HEK293 (cell line): ENCODE data around the gene MGAT1.
A peak's percentile ranks its signal among the peaks of the same experiment; 100 is the strongest.

Experiments
- CTCF ChIA-PET: fragments of 350-600 bp; formaldehyde crosslinking; extraction: SDS; loops from one replicate; lab custom pipeline; 2021; ENCODE audit warnings: antibody characterized with exemption; lab: Yijun Ruan, JAX
- POLR2A ChIA-PET: fragments of 300-600 bp; formaldehyde crosslinking; extraction: SDS; loops from one replicate; lab custom pipeline; 2020; ENCODE audit warnings: antibody characterized with exemption, inconsistent platforms; lab: Yijun Ruan, JAX
- H3K27ac ChIP-seq: fragments of 200-500 bp; sonication (Bioruptor generic); 2 replicates; pipeline ENCODE4 v1.5.1; 2014; ENCODE audit warnings: low read depth, low read length, control low read depth, inconsistent platforms; ENCODE audit errors: extremely low read depth
- H3K36me3 ChIP-seq, 2 experiments: fragments of 200-500 bp in 1 of 2; sonication (Bioruptor generic) in 1 of 2; 1 replicate in 1 of 2; 2 replicates in 1 of 2; pipeline ENCODE4 v1.5.1; 2014 to 2017; ENCODE audit warnings: inconsistent platforms in 2 of 2, low read length in 2 of 2; ENCODE audit not compliant: control insufficient read depth in 2 of 2, insufficient read depth in 1 of 2
- H3K4me1 ChIP-seq: fragments of 200-500 bp; sonication (Bioruptor generic); 2 replicates; pipeline ENCODE4 v1.5.1; 2014; ENCODE audit warnings: mild to moderate bottlenecking, low read length, inconsistent platforms; ENCODE audit not compliant: control insufficient read depth, insufficient read depth
- H3K4me3 ChIP-seq: 2 replicates; pipeline ENCODE4 v1.5.1; 2011; ENCODE audit warnings: low read depth, mild to moderate bottlenecking, control low read depth, low read length, moderate library complexity
- H3K9me3 ChIP-seq: fragments of 200-500 bp; sonication (Bioruptor generic); 2 replicates; pipeline ENCODE4 v1.5.1; 2014; ENCODE audit warnings: low read depth, low read length, inconsistent platforms; ENCODE audit not compliant: control insufficient read depth, insufficient read depth
- BCL11B ChIP-seq: fragments of 450-650 bp; formaldehyde crosslinking; IDR thresholded peaks from 2 replicates; pipeline ENCODE4 v1.5.1; 2016; ENCODE audit warnings: low read depth, missing biosample characterization, missing genetic modification characterization
- FEZF1 ChIP-seq: fragments of 450-650 bp; formaldehyde crosslinking; IDR thresholded peaks from 2 replicates; pipeline ENCODE4 v1.5.1; 2016; ENCODE audit warnings: missing biosample characterization, missing genetic modification characterization
- HIC1 ChIP-seq: fragments of 450-650 bp; formaldehyde crosslinking; IDR thresholded peaks from 2 replicates; pipeline ENCODE4 v1.5.1; 2016; ENCODE audit warnings: missing biosample characterization, missing genetic modification characterization
- HOXA7 ChIP-seq: sonication (generic); formaldehyde crosslinking; IDR thresholded peaks from 2 replicates; pipeline ENCODE4 v1.8.1; 2022; ENCODE audit warnings: missing genetic modification reagents, borderline replicate concordance
- MZF1 ChIP-seq: fragments of 450-650 bp; formaldehyde crosslinking; IDR thresholded peaks from 2 replicates; pipeline ENCODE4 v1.5.1; 2017; ENCODE audit warnings: missing biosample characterization, missing genetic modification characterization, borderline replicate concordance
- SCRT2 ChIP-seq: fragments of 450-650 bp; formaldehyde crosslinking; IDR thresholded peaks from 2 replicates; pipeline ENCODE4 v1.5.1; 2016; ENCODE audit warnings: missing biosample characterization, missing genetic modification characterization
- SP7 ChIP-seq: fragments of 450-650 bp; formaldehyde crosslinking; IDR thresholded peaks from 2 replicates; pipeline ENCODE4 v1.5.1; 2016; ENCODE audit warnings: missing biosample characterization, missing genetic modification characterization
- ZBTB44 ChIP-seq: fragments of 450-650 bp; IDR thresholded peaks from 2 replicates; pipeline ENCODE4 v1.5.1; 2018; ENCODE audit warnings: missing biosample characterization, mild to moderate bottlenecking, missing genetic modification characterization
- ZFHX2 ChIP-seq: fragments of 450-650 bp; formaldehyde crosslinking; conservative IDR thresholded peaks from 2 replicates; pipeline ENCODE4 v1.5.1; 2016; ENCODE audit warnings: missing biosample characterization, missing genetic modification characterization
- ZFP41 ChIP-seq: fragments of 450-650 bp; formaldehyde crosslinking; IDR thresholded peaks from 2 replicates; pipeline ENCODE4 v1.5.1; 2016; ENCODE audit warnings: missing biosample characterization, missing genetic modification characterization, borderline replicate concordance
- ZIC2 ChIP-seq: fragments of 450-650 bp; formaldehyde crosslinking; IDR thresholded peaks from 2 replicates; pipeline ENCODE4 v1.5.1; 2016; ENCODE audit warnings: missing biosample characterization, missing genetic modification characterization
- ZNF132 ChIP-seq: fragments of 450-650 bp; formaldehyde crosslinking; IDR thresholded peaks from 2 replicates; pipeline ENCODE4 v1.5.1; 2017; ENCODE audit warnings: missing biosample characterization, missing genetic modification characterization, borderline replicate concordance
- ZNF138 ChIP-seq: fragments of 450-650 bp; formaldehyde crosslinking; IDR thresholded peaks from 2 replicates; pipeline ENCODE4 v1.5.1; 2016; ENCODE audit warnings: missing biosample characterization, missing genetic modification characterization, borderline replicate concordance
- ZNF146 ChIP-seq: fragments of 450-650 bp; formaldehyde crosslinking; IDR thresholded peaks from 2 replicates; pipeline ENCODE4 v1.5.1; 2016; ENCODE audit warnings: missing biosample characterization, missing genetic modification characterization
- ZNF24 ChIP-seq: fragments of 450-650 bp; formaldehyde crosslinking; IDR thresholded peaks from 2 replicates; pipeline ENCODE4 v1.5.1; 2016; ENCODE audit warnings: missing biosample characterization, missing genetic modification characterization
- ZNF248 ChIP-seq: fragments of 450-650 bp; formaldehyde crosslinking; IDR thresholded peaks from 2 replicates; pipeline ENCODE4 v1.5.1; 2017; ENCODE audit warnings: missing biosample characterization, missing genetic modification characterization
- ZNF473 ChIP-seq: fragments of 450-650 bp; formaldehyde crosslinking; IDR thresholded peaks from 2 replicates; pipeline ENCODE4 v1.5.1; 2017; ENCODE audit warnings: missing biosample characterization, missing genetic modification characterization
- ZNF48 ChIP-seq: fragments of 450-650 bp; formaldehyde crosslinking; IDR thresholded peaks from 2 replicates; pipeline ENCODE4 v1.5.1; 2016; ENCODE audit warnings: missing biosample characterization, missing genetic modification characterization
- ZNF600 ChIP-seq: fragments of 450-650 bp; formaldehyde crosslinking; IDR thresholded peaks from 2 replicates; pipeline ENCODE4 v1.5.1; 2016; ENCODE audit warnings: missing biosample characterization, missing genetic modification characterization
- TF ChIP-seq, protein P1 (sequence below): fragments of 450-650 bp; formaldehyde crosslinking; IDR thresholded peaks from 2 replicates; pipeline ENCODE4 v1.5.1; 2016; ENCODE audit warnings: missing biosample characterization, missing genetic modification characterization
- TF ChIP-seq, protein P2 (sequence below): fragments of 450-650 bp; formaldehyde crosslinking; IDR thresholded peaks from 2 replicates; pipeline ENCODE4 v1.5.1; 2016; ENCODE audit warnings: missing biosample characterization, missing genetic modification characterization

Gene MGAT1

DNA sequence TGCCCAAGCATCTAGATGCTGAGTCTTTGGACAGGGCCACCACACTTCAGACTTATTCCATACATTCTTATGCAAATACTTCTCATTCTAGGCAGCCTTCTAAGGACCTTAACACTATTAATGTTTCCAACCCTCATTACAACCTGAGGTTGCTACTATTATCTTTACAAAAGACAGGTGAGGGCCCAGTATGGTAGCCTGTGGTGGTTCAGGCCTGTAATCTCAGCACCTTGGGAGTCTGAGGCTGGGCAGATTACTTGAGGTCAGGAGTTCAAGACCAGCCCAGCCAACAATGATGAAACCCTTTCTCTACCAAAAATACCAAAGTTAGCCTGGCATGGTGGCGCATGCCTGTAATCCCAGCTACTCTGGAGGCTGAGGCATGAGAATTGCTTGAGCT is 42.3 kb upstream of the MGAT1 start (continued):
- no peak for TF ChIP-seq SP7

DNA sequence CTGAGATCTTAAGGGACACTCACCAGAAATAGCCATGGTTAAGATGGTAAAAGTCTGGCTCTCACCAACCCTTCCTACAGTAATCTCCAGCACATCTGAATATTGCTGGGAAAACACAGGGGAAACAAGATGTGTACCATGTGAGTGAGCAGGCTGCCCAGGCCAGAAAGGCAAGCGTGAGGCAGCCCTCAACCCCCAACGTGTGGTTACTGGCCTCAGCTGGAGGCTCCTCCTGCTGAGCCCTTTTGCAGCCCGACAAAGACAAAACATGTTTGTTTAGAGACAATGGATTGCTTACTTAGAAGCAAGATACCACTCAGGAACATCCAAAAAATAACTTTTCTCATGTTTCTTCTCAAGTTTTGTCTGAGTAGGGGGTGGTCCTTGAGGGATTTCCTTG is 41.8 kb upstream of the MGAT1 start:
- CTCF ChIA-PET, result interaction anchor here (0.8 kb wide), 1 partner anchor 126 kb away, joined by 3 read pairs; no protein-coding TSS in a partner anchor
- no peak overlapping the region for H3K27ac ChIP-seq
- H3K4me3 ChIP-seq, result no peak overlapping the region
- TF ChIP-seq ZBTB44 (tag by site-specific recombination), result no peak
- TF ChIP-seq HOXA7, result no peak
- no peak for TF ChIP-seq ZNF138 (tag by site-specific recombination)
- TF ChIP-seq ZIC2 (tag by site-specific recombination), result peak; percentile 29; the same call in 1 of the 2 replicates
- H3K36me3 ChIP-seq, result peaks cover 0 to 30% of the 10 kb centered on the region in 2 experiments; a peak in 1 of 3 replicates
- no peaks in the 10 kb centered on the region for H3K4me1 ChIP-seq
- no peaks in the 10 kb centered on the region for H3K9me3 ChIP-seq
- POLR2A ChIA-PET, result interaction anchor here (0.6 kb wide), 1 partner anchor 486 kb away, joined by 3 read pairs; no protein-coding TSS in a partner anchor

- ChIA-PET POLR2A (no interaction called here), CTCF (interaction anchor here (0.8 kb wide), 1 partner anchor 27 kb away, joined by 4 read pairs; no protein-coding TSS in a partner anchor)
- TF ChIP-seq ZNF132 (tag by site-specific recombination) (no peak), ZNF48 (tag by site-specific recombination) (no peak), ZFP41 (no peak), MZF1 (no peak), FEZF1 (no peak)
Measured at GRCh38 chr5:180839935-180840334, 37.3 kb upstream of the MGAT1 start.

GRCh38 chr5:180839227-180839626 is 36.6 kb upstream of the MGAT1 start:
- POLR2A ChIA-PET, result no interaction called here
- CTCF ChIA-PET, result no interaction called here
- H3K36me3 ChIP-seq, result no peaks in the 10 kb centered on the region
- H3K4me1 ChIP-seq, result no peaks in the 10 kb centered on the region
- TF ChIP-seq ZNF146 (tag by site-specific recombination), result peak; percentile 94
- TF ChIP-seq BCL11B (tag by site-specific recombination), result no peak
- TF ChIP-seq, protein P1, sequence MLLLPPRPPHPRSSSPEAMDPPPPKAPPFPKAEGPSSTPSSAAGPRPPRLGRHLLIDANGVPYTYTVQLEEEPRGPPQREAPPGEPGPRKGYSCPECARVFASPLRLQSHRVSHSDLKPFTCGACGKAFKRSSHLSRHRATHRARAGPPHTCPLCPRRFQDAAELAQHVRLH (tag by site-specific recombination), result 0 out of 2 replicates have a peak, but pooled peaks have one; percentile 17
- no peak for TF ChIP-seq ZBTB44 (tag by site-specific recombination)
- no peaks in the 10 kb centered on the region for H3K9me3 ChIP-seq
- H3K27ac ChIP-seq, result no peak overlapping the region
- H3K4me3 ChIP-seq, result no peak overlapping the region

More at GRCh38 chr5:180839935-180840334, 37.3 kb upstream of the MGAT1 start:
- Histone ChIP-seq H3K27ac (no peak overlapping the region), H3K4me1 (no peaks in the 10 kb centered on the region), H3K36me3 (no peaks in the 10 kb centered on the region), H3K9me3 (no peaks in the 10 kb centered on the region), H3K4me3 (no peak overlapping the region)

DNA sequence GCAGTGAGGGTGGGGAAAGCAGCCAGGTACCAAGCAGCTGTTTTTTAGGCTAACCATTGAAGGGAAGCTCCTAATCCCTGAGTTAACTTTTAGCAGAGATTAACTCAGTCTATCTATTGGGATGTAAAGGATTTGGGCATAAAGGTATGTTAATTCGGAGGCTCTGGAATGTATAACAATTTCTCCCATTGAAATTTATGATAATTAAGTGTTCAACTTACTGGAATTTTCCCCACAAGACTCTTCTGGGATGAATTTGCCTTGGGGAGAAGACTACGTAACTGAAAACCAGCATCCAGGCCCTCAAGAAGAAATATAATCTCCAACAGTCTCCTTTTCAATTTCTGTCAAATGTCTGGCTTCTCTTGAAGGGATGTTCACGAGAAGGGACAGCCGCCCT is 34.9 kb upstream of the MGAT1 start:
- Histone ChIP-seq H3K9me3 (no peaks in the 10 kb centered on the region), H3K4me3 (no peak overlapping the region), H3K27ac (no peak overlapping the region), H3K4me1 (no peaks in the 10 kb centered on the region), H3K36me3 (no peaks in the 10 kb centered on the region)
- ChIA-PET POLR2A (no interaction called here), CTCF (interaction anchor here (1.2 to 1.6 kb wide), 2 partner anchors 10 to 13 kb away, joined by 3 to 4 read pairs; no protein-coding TSS in a partner anchor)
- TF ChIP-seq SCRT2 (tag by site-specific recombination), result no peak
- no peak for TF ChIP-seq ZNF248 (tag by site-specific recombination)
- TF ChIP-seq, protein P2, sequence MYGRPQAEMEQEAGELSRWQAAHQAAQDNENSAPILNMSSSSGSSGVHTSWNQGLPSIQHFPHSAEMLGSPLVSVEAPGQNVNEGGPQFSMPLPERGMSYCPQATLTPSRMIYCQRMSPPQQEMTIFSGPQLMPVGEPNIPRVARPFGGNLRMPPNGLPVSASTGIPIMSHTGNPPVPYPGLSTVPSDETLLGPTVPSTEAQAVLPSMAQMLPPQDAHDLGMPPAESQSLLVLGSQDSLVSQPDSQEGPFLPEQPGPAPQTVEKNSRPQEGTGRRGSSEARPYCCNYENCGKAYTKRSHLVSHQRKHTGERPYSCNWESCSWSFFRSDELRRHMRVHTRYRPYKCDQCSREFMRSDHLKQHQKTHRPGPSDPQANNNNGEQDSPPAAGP, result no peak
- no peak for TF ChIP-seq ZNF473
- no peak for TF ChIP-seq ZFHX2 (tag by site-specific recombination)
- TF ChIP-seq ZNF24 (tag by site-specific recombination), result no peak
- no peak for TF ChIP-seq HIC1 (tag by site-specific recombination)
- no peak for TF ChIP-seq ZNF600
